ENCODE results near the gene GPM6B.

DNA sequence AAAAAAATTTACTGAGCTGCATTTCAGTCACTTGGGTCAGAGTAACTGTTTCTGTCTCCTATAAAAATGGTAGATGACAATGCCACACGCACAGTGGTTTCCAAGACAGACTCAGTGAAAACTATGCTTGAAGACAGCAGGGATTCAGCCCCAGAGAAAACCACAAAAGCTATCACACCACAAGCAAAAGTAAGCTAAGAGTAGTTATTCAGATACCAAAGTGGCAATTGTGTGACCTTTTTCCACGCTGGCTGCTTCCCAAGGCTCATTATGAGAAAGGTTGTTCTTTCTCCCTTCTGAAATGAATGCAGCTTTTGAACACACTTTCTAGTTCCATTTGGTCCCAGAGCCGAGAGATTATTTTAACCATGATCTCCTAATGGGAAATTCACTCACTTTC lies 46.4 kb upstream of the GPM6B start:
- TF ChIP-seq EP300 (IDR thresholded peaks at IDR 0.05), result no peak
- TF ChIP-seq, protein P1, sequence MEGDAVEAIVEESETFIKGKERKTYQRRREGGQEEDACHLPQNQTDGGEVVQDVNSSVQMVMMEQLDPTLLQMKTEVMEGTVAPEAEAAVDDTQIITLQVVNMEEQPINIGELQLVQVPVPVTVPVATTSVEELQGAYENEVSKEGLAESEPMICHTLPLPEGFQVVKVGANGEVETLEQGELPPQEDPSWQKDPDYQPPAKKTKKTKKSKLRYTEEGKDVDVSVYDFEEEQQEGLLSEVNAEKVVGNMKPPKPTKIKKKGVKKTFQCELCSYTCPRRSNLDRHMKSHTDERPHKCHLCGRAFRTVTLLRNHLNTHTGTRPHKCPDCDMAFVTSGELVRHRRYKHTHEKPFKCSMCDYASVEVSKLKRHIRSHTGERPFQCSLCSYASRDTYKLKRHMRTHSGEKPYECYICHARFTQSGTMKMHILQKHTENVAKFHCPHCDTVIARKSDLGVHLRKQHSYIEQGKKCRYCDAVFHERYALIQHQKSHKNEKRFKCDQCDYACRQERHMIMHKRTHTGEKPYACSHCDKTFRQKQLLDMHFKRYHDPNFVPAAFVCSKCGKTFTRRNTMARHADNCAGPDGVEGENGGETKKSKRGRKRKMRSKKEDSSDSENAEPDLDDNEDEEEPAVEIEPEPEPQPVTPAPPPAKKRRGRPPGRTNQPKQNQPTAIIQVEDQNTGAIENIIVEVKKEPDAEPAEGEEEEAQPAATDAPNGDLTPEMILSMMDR (IDR thresholded peaks at IDR 0.05), result no peak
- no peak for TF ChIP-seq POLR2AphosphoS5 (IDR thresholded peaks at IDR 0.05)
- TF ChIP-seq POLR2A (IDR thresholded peaks at IDR 0.05), result no peak

All from stomach (tissue), 4 donors.